CD4-positive, CD25-positive, alpha-beta regulatory T cell (primary cell): Measurements from ENCODE around the gene SNTG2. TPM values are rescaled to one million over a fixed set of nuclear protein-coding genes. Genes with fewer than 3 reads are reported as not detected.
"Not testable (repeated sequence)": the region's sequence is repeated elsewhere in the genome, so short reads cannot be mapped to it uniquely, and the experiment has no call there.

Source experiments
- ATAC-seq, 2 donors: fragments of 150-1000 bp; cut with Tn5 transposase; one replicate each; pipeline ENCODE4 v1.10.0; 2021; ENCODE audit warnings: low read depth in 2 of 2, moderate number of reproducible peaks in 2 of 2, moderate library complexity in 1 of 2
- DNase-seq, 3 donors: peaks; one replicate each; pipeline versions ENCODE4 v3.0.0 to v3.0.0-alpha.2; 2012 to 2022; ENCODE audit warnings: mixed read lengths in 1 of 3
- H3K27ac ChIP-seq: one replicate; pipeline ENCODE4 v1.7.0; 2013; ENCODE audit warnings: mild to moderate bottlenecking, low read length; ENCODE audit not compliant: insufficient read depth, poor library complexity, severe bottlenecking
- H3K27me3 ChIP-seq: one replicate; pipeline ENCODE4 v1.7.0; 2013; ENCODE audit warnings: low read length; ENCODE audit not compliant: control insufficient read depth, insufficient read depth
- H3K36me3 ChIP-seq: one replicate; pipeline ENCODE4 v1.7.0; 2013; ENCODE audit warnings: mild to moderate bottlenecking, low read length, moderate library complexity; ENCODE audit not compliant: control insufficient read depth, insufficient read depth
- H3K4me1 ChIP-seq: 2 replicates; pipeline ENCODE4 v1.7.0; 2013; ENCODE audit warnings: mild to moderate bottlenecking, low read length; ENCODE audit not compliant: insufficient read depth, control insufficient read depth, poor library complexity, severe bottlenecking
- H3K4me3 ChIP-seq: one replicate; pipeline ENCODE4 v1.7.0; 2013; ENCODE audit warnings: low read depth, mild to moderate bottlenecking, low read length, moderate library complexity
- H3K9me3 ChIP-seq, 2 experiments: 1 replicate in 1 of 2; 2 replicates in 1 of 2; pipeline ENCODE4 v1.7.0; 2013; ENCODE audit warnings: low read length in 2 of 2, mild to moderate bottlenecking in 1 of 2, moderate library complexity in 1 of 2; ENCODE audit not compliant: control insufficient read depth in 2 of 2
- H3K27ac Mint-ChIP-seq, 3 donors: one replicate each; pipeline ENCODE4 v1.8.0; 2020 to 2022; ENCODE audit warnings: mild to moderate bottlenecking in 3 of 3, mixed read lengths in 3 of 3, moderate library complexity in 2 of 3
- H3K27me3 Mint-ChIP-seq: one replicate; pipeline ENCODE4 v1.8.0; 2022; ENCODE audit warnings: mild to moderate bottlenecking, mixed read lengths
- H3K36me3 Mint-ChIP-seq: one replicate; pipeline ENCODE4 v1.8.0; 2020; ENCODE audit warnings: mixed read lengths
- H3K4me1 Mint-ChIP-seq, 4 donors: one replicate each; pipeline ENCODE4 v1.8.0; 2020 to 2022; ENCODE audit warnings: mixed read lengths in 4 of 4, mild to moderate bottlenecking in 1 of 4
- H3K4me3 Mint-ChIP-seq, 4 donors: one replicate each; pipeline ENCODE4 v1.8.0; 2020 to 2022; ENCODE audit warnings: mild to moderate bottlenecking in 4 of 4, mixed read lengths in 4 of 4, moderate library complexity in 3 of 4
- H3K9me3 Mint-ChIP-seq, 7 donors: one replicate each; pipeline ENCODE4 v1.8.0; 2020 to 2022; ENCODE audit warnings: mixed read lengths in 7 of 7, mild to moderate bottlenecking in 3 of 7, moderate library complexity in 2 of 7
- polyA plus RNA-seq, 4 donors: library from polyadenylated mRNA; unstranded; fragments of 300-500 nt; fragmentation: Illumina TruSeq; gene quantifications; one replicate each; pipeline ENCODE4 v1.2.3, GENCODE V29; 2021
- total RNA-seq: library from RNA; stranded (reverse); gene quantifications from one replicate; pipeline ENCODE4 v1.2.3, GENCODE V29; 2022

The SNTG2 gene
- total and polyA plus RNA-seq, 5 donors from 2014 or later = 0.64 TPM; not detected in 4

DNA sequence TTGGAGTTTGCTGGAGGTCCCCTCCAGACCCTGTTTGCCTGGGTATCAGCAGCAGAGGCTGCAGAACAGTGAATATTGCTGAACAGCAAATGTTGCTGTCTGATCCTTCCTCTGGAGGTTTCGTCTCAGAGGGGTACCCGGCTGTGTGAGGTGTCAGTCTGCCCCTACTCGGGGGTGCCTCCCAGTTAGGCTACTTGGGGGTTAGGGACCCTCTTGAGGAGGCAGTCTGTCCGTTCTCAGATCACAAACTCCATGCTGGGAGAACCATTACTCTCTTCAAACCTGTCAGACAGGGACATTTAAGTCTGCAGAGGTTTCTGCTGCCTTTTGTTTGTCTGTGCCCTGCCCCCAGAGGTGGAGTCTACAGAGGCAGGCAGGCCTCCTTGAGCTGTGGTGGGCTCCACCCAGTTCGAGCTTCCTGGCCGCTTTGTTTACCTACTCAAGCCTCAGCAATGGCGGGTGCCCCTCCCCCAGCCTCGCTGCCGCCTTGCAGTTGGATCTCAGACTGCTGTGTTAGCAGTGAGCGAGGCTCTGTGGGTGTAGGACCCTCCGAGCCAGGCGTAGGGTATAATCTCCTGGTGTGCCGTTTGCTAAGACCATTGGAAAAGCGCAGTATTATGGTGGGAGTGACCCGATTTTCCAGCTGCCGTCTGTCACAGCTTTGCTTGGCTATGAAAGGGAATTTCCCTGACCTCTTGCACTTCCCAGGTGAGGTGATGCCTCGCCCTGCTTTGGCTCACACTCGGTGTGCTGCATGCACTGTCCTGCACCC is 437.5 kb downstream of the SNTG2 start:
- not testable (repeated sequence) for H3K9me3 ChIP-seq, H3K9me3 Mint-ChIP-seq, H3K4me3 Mint-ChIP-seq, H3K27ac ChIP-seq, DNase-seq, H3K4me1 Mint-ChIP-seq, H3K4me3 ChIP-seq, H3K36me3 ChIP-seq, H3K36me3 Mint-ChIP-seq, H3K4me1 ChIP-seq, ATAC-seq, H3K27me3 ChIP-seq, H3K27me3 Mint-ChIP-seq, H3K27ac Mint-ChIP-seq

DNA sequence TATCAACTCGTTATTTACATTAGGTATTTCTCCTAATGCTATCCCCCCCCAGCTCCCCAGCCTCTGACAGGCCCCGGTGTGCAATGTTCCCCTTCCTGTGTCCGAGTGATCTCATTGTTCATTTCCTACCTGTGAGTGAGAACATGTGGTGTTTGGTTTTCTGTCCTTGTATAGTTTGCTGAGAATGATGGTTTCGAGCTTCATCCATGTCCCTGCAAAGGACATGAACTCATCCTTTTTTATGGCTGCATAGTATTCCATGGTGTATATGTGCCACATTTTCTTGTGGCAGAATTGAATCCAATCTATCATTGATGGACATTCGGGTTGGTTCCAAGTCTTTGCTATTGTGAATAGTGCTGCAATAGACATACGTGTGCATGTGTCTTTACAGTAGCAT is 439.5 kb downstream of the SNTG2 start:
- not testable (repeated sequence) for H3K4me1 ChIP-seq, H3K4me1 Mint-ChIP-seq, H3K27ac ChIP-seq, H3K9me3 ChIP-seq, H3K36me3 Mint-ChIP-seq, H3K27me3 ChIP-seq, ATAC-seq, H3K27ac Mint-ChIP-seq, H3K27me3 Mint-ChIP-seq, H3K9me3 Mint-ChIP-seq, H3K4me3 Mint-ChIP-seq, H3K36me3 ChIP-seq, DNase-seq, H3K4me3 ChIP-seq

DNA sequence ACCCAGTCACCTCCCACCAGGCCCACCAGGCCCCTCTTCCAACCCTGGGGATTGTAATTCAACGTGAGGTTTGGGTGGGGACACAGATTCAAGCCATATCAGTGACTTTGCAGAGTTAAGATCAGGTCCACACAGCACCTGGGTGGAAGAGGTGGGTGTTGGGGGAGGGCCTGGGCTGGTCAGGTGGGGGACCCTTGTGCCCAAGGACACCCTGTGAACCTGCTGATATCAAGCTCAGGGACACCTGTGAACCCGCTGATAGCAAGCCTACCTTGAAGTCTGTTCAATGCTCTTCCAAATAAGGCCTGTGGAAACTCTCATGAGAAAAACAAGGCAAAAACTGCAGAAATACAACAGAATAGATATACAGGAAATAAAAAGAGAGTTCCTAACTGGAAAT is 442.7 kb downstream of the SNTG2 start:
- no peaks in the 10 kb centered on the region for H3K4me1 ChIP-seq
- Mint-ChIP-seq H3K27me3 (peaks cover 4% of the 10 kb centered on the region), H3K9me3 (peaks cover 0 to 5% (median 2%) of the 10 kb centered on the region in 7 donors), H3K27ac (no peak overlapping the region), H3K36me3 (no peaks in the 10 kb centered on the region), H3K4me3 (no peak overlapping the region), H3K4me1 (peaks cover 0 to 3% (median 0%) of the 10 kb centered on the region in 4 donors)
- no peaks in the 10 kb centered on the region for H3K27me3 ChIP-seq
- no peaks in the 10 kb centered on the region for H3K36me3 ChIP-seq
- H3K27ac ChIP-seq = no peak overlapping the region
- H3K4me3 ChIP-seq = no peak overlapping the region
- no peak for DNase-seq
- no peaks in the 10 kb centered on the region for H3K9me3 ChIP-seq
- ATAC-seq = no peak

DNA sequence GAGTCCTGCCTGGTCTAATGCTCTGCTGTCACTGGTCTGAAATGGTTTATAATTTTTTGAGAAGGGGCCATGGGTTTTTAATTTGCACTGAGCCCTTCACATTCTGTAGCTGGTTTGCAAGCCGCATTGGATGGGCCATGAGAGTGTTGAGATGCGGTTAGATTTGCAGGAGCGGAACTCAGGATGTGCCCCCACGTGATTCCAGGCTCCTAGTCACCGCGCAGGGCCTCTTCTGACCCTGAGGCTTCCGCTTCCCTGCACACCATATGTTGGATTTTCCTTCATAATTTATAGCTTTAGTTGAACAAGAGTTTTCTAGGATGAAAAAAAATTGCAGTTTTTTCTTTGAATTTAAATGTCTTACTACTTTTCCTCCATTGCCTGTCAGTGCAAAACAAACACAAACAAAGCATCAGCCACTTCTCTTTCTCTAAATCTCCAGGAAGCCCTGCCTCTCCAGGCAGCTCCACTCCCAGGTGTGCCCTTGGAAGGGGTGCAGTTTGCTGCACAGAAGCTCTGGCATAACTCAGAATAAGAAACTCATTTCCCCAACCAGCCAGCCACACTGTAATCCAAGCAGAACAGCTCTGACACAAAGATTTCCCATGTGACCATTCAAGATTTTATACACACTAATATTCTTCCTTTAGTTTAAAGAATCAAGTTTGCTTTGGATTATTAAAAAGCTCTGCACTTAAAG is 444.2 kb downstream of the SNTG2 start:
- no peaks in the 10 kb centered on the region for H3K4me1 ChIP-seq
- no peaks in the 10 kb centered on the region for H3K36me3 ChIP-seq
- H3K9me3 ChIP-seq = no peaks in the 10 kb centered on the region
- ATAC-seq = no peak
- no peaks in the 10 kb centered on the region for H3K27me3 ChIP-seq
- H3K27me3 Mint-ChIP-seq = peaks cover 4% of the 10 kb centered on the region
- H3K9me3 Mint-ChIP-seq = peaks cover 0 to 3% (median 0%) of the 10 kb centered on the region in 7 donors
- no peak overlapping the region for H3K4me3 Mint-ChIP-seq
- no peak overlapping the region for H3K27ac Mint-ChIP-seq
- no peaks in the 10 kb centered on the region for H3K36me3 Mint-ChIP-seq
- H3K4me1 Mint-ChIP-seq = peaks cover 0 to 2% (median 0%) of the 10 kb centered on the region in 4 donors
- H3K4me3 ChIP-seq = no peak overlapping the region
- no peak for DNase-seq
- H3K27ac ChIP-seq = no peak overlapping the region

DNA sequence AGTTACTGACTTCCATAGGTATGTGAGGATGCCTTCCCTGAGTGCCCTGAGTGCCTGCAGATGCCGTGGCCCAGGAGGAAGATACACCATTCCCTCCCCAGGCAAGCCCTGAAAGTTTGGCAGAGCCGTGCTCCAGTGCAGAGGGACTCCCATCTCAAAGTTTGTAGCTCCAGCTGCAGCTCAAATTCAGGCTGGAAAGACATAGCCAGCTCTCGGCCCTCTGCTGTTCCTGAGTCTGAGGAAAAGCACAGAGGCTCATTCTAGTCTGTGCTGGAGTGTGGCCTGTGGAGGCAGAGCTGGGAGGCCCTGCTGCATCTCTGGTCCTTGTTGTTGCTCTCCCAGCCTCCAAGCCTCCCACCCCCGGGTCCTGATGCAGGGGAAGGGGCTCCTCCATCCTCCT is 446.7 kb downstream of the SNTG2 start:
- DNase-seq (no peak), ATAC-seq (no peak)
- Histone ChIP-seq H3K36me3 (no peaks in the 10 kb centered on the region), H3K27ac (no peak overlapping the region), H3K27me3 (no peaks in the 10 kb centered on the region), H3K4me1 (no peaks in the 10 kb centered on the region), H3K9me3 (no peaks in the 10 kb centered on the region), H3K4me3 (no peak overlapping the region)
- Mint-ChIP-seq H3K4me3 (no peak overlapping the region), H3K36me3 (no peaks in the 10 kb centered on the region), H3K27me3 (peaks cover 4% of the 10 kb centered on the region), H3K27ac (no peak overlapping the region), H3K4me1 (peaks cover 0 to 2% (median 0%) of the 10 kb centered on the region in 4 donors), H3K9me3 (peaks cover 0 to 3% (median under 1%) of the 10 kb centered on the region in 7 donors)

DNA sequence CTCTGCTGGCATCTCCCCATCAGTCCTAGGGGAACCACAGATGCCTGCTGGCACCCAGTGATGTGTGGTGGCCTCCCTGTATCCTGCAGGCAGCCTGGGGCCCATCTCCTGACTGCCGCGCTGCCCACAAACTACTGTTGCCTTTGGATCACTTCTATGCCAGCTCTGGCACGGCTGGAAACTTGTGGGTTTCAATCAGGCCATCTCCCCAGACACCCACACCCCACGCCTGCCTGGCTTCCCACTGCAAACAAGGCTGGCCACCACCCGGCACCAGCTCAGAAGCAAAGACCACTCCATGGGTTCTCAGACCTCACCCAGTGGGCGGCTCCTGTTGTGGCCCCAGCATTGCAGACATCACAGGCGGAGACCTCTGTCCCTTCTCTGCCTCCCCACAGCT is 447.5 kb downstream of the SNTG2 start:
- Mint-ChIP-seq H3K9me3 (peaks cover 0 to 5% (median 0%) of the 10 kb centered on the region in 7 donors), H3K27me3 (peaks cover 4% of the 10 kb centered on the region), H3K4me3 (no peak overlapping the region), H3K4me1 (peaks cover 0 to 2% (median 0%) of the 10 kb centered on the region in 4 donors), H3K36me3 (no peaks in the 10 kb centered on the region), H3K27ac (no peak overlapping the region)
- DNase-seq (no peak), ATAC-seq (no peak)
- Histone ChIP-seq H3K27me3 (no peaks in the 10 kb centered on the region), H3K9me3 (peaks cover 0 to 1% of the 10 kb centered on the region in 2 experiments), H3K4me3 (no peak overlapping the region), H3K27ac (no peak overlapping the region), H3K4me1 (no peaks in the 10 kb centered on the region), H3K36me3 (no peaks in the 10 kb centered on the region)

DNA sequence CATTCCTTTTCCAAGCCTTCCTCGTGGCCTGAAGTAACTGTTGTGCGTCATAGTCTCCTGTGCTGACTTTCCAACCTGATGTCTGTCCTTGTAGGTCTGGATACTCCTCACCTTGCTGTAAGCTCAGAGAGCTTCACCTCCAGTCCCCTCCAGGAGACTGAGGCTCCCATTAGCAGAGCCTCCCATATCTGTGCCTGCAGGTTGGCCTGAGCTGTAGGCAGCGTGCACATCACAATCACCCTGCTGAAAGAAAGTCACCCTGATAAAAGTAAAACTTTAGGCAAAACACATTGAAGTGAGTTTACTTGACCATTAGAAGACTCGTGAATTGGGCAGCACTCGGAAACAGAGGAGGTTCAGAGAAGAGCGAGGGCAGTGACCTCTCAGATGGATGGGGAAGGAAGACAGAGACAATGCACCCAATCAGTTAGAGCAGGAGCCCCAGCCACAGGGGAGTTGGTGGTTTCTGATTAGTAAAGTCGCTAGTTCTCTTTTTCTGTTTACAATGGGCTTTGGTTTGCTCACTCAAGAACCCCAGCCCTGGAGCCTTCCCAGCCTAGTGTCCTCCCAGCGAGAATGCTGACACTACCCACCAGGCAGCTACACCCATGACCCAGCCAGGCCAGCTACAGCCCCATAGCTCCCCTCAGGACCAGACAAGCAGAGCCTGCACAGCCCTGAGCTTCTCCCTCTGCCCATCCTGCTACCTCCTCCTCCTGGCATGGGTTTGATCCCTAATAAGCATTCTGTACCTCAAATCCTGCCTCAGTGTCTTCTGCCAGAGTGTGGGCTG is 450.5 kb downstream of the SNTG2 start:
- Mint-ChIP-seq H3K4me3 (no peak overlapping the region), H3K9me3 (peaks cover 0 to 5% (median 0%) of the 10 kb centered on the region in 7 donors), H3K4me1 (peaks cover 0 to 2% (median 0%) of the 10 kb centered on the region in 4 donors), H3K27ac (no peak overlapping the region), H3K36me3 (no peaks in the 10 kb centered on the region), H3K27me3 (no peaks in the 10 kb centered on the region)
- Histone ChIP-seq H3K36me3 (no peaks in the 10 kb centered on the region), H3K9me3 (peaks cover 0 to 1% of the 10 kb centered on the region in 2 experiments), H3K4me3 (no peak overlapping the region), H3K27me3 (no peaks in the 10 kb centered on the region), H3K4me1 (no peaks in the 10 kb centered on the region), H3K27ac (no peak overlapping the region)
- DNase-seq (no peak), ATAC-seq (peak in 1 of 2 donors; percentile 17)
